Measurements from ENCODE around the gene UGGT2.
"Not testable (repeated sequence)": the region's sequence is repeated elsewhere in the genome, so short reads cannot be mapped to it uniquely, and the experiment has no call there.

Gene UGGT2

DNA sequence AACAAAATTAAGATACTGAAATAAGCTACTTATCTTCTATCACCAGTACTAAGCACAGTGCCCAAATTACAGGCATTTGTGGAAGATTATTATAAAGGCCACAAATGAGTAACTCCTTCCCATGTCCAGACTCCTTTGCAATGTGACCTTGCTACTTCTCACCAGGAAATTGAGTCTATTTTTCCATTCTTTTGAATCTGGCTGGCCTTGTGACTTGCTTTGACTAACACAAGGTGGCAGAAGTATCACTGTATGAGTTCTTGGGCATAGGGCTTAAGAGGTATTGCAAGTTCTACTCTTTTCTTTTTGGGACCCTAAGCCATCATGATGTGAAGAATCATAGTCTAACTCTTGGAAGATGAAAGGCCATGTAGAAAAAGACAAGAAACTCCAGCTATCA, 49.9 kb downstream of the UGGT2 start:
- no peak overlapping the region for H3K4me3 ChIP-seq (ENCODE audit: low read depth, low read length)
- no peak for DNase-seq (ENCODE audit: low read depth)
- TF ChIP-seq, protein P1, sequence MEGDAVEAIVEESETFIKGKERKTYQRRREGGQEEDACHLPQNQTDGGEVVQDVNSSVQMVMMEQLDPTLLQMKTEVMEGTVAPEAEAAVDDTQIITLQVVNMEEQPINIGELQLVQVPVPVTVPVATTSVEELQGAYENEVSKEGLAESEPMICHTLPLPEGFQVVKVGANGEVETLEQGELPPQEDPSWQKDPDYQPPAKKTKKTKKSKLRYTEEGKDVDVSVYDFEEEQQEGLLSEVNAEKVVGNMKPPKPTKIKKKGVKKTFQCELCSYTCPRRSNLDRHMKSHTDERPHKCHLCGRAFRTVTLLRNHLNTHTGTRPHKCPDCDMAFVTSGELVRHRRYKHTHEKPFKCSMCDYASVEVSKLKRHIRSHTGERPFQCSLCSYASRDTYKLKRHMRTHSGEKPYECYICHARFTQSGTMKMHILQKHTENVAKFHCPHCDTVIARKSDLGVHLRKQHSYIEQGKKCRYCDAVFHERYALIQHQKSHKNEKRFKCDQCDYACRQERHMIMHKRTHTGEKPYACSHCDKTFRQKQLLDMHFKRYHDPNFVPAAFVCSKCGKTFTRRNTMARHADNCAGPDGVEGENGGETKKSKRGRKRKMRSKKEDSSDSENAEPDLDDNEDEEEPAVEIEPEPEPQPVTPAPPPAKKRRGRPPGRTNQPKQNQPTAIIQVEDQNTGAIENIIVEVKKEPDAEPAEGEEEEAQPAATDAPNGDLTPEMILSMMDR (IDR thresholded peaks at IDR 0.05; ENCODE audit: insufficient read depth, low read depth, low read length, missing control alignments): no peak

DNA sequence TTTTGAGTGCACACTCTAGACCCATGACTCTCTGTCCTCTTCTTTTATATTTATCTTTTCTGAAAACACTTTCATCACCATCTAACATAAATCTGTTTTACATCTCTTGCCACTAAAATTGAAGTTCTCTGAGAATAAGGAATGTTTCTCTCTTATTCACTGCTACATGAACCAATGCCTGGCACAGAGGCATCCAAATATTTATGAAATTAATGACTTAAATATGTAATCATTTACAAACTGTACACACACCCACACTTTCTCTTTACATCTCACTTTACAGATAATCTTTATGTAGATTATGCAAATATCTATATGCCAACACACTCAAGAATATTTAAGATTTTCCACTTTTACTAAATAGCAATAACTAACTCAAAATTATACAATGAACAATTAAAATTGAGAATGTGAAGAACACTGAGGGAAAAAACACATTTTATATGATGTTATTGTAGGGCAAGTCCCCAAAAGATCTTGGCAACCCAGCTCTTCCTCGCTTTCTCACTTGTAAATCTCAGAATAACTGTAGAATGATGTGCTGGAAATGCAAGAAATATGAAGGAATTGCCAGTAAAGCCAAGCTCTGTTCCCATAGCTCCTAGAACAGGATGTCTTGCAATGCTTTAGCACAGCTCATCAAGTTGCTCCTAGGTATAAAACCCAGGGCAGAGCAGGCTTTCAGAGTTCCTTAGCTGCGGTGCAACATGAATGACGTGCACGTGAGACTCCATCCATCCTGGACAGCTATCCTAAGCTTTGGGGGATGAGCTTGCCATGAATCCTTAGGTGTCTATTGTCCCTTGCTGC, 50.7 kb downstream of the UGGT2 start:
- DNase-seq (ENCODE audit: low read depth): no peak
- TF ChIP-seq, protein P1 (IDR thresholded peaks at IDR 0.05; ENCODE audit: insufficient read depth, low read depth, low read length, missing control alignments): no peak
- H3K4me3 ChIP-seq (ENCODE audit: low read depth, low read length): no peak overlapping the region

DNA sequence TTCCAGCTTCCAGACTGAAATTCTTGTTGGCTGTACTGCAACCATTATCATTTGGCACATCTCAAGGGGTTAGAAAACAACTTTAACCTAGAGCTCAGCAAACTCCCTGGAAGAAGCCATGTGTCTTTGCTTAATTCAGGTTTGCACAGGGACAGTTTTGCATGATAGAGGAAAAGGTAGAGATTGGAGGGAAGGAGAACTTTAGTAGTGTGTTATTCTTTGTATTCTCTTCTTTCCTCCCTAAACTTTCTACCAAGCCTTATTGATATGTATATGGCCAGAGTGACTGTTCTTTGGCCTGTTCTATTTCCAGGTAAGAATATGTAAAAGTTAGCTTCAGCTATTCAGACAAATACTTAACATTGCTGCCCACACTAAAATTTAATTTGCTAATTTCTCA, 53.1 kb downstream of the UGGT2 start:
- no peak for DNase-seq (ENCODE audit: low read depth)
- TF ChIP-seq, protein P1 (IDR thresholded peaks at IDR 0.05; ENCODE audit: insufficient read depth, low read depth, low read length, missing control alignments): no peak
- H3K4me3 ChIP-seq (ENCODE audit: low read depth, low read length): no peak overlapping the region

DNA sequence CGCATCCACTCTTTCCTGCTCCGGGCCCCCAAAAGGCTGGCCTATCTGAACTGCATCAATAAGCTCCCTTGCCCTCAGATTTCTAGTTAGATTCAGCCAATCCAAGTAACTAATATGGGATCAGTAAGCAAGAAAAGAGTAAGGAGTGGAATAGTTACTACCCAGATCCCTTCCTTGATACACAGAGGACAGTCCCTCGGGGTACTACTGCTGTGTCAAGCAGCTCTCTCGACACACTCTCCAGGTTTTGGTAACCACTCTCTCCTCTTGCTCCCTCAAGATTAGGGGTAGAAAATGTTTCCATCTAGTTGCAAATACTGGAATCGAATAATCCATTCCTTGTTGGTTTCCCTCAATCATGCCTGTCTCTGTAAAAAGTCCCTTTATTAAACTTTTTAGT, 65.4 kb downstream of the UGGT2 start:
- no peak overlapping the region for H3K4me3 ChIP-seq (ENCODE audit: low read depth, low read length)
- TF ChIP-seq, protein P1 (IDR thresholded peaks at IDR 0.05; ENCODE audit: insufficient read depth, low read depth, low read length, missing control alignments): no peak
- DNase-seq (ENCODE audit: low read depth): no peak

DNA sequence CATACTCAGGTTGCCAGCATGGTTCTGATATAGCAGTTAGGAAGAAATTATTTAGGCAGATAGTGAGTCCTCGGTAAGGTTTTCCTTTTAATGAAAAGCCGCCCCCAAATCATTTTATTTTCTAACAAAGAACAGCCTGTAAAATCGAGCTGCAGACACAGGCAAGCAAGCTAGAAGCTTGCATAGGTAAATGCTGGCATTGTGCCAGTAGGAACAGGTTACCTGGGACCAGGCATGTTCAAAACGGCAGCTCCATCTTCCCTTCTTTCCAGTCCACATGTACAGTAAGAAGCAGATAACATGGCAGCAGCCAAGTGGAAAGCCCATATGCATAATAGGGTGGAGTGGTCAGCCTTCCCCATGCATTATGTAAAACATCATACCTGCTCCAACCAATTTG, 71.1 kb downstream of the UGGT2 start:
- no peak overlapping the region for H3K4me3 ChIP-seq (ENCODE audit: low read depth, low read length)
- TF ChIP-seq, protein P1 (IDR thresholded peaks at IDR 0.05; ENCODE audit: insufficient read depth, low read depth, low read length, missing control alignments): no peak
- DNase-seq (ENCODE audit: low read depth): no peak

DNA sequence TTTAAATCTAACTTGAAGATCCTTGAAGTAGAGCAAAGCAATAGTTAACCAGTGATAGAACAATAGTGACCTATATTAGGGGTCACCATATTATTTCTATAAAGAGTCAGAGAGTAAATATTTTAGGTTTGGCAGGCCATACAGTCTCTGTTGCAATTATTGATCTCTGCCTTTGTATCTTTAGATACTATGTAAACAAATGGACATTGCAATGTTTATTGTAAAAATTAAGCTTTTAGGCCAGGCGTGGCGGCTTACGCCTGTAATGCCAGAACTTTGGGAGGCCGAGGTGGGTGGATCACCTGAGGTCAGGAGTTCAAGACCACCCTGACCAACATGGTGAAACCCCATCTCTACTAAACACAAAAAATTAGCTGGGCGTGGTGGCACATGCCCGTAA, 80.5 kb downstream of the UGGT2 start:
- H3K4me3 ChIP-seq (ENCODE audit: low read depth, low read length); DNase-seq (ENCODE audit: low read depth): not testable (repeated sequence)

DNA sequence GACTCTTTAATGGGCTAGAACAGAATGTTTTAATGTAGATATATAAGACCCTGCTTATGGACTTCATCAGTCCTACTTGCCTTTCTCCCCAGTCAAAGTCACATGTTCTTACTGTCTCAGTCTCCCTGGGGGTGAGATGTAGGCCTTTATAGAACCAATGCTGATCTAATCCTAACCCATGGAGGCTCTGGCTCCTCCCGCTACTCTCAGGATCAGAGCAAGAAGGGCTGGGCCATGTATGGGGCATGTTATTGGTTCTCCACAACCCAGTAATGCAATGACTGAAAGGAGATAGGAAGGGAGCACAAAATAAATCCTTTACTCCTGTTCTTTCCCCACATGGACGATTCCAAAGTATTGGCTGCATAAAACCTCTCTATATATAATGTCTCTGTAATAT, 82.3 kb downstream of the UGGT2 start:
- no peak for DNase-seq (ENCODE audit: low read depth)
- TF ChIP-seq, protein P1 (IDR thresholded peaks at IDR 0.05; ENCODE audit: insufficient read depth, low read depth, low read length, missing control alignments): no peak
- H3K4me3 ChIP-seq (ENCODE audit: low read depth, low read length): no peak overlapping the region

All from GM12865 (cell line).